AG09309 (cell line): ENCODE measurements around the gene SUGP1.

Source experiments
- DNase-seq: peaks from one replicate; pipeline ENCODE4 v3.0.0-alpha.2; 2010; ENCODE audit warnings: low read depth
- H3K4me3 ChIP-seq: 2 replicates; pipeline ENCODE4 v1.5.1; 2011; ENCODE audit warnings: mild to moderate bottlenecking, low read depth, low read length, moderate library complexity; ENCODE audit not compliant: control insufficient read depth
- CTCF ChIP-seq: IDR thresholded peaks from 2 replicates; pipeline ENCODE4 v1.5.1; 2011; ENCODE audit warnings: mild to moderate bottlenecking, low read depth, low read length, inconsistent platforms; ENCODE audit not compliant: insufficient read depth, control insufficient read depth; ENCODE audit errors: missing control alignments

The SUGP1 gene

GRCh38 chr19:19348266-19348665 is 28.0 kb upstream of the SUGP1 start:
- TF ChIP-seq CTCF = no peak
- no peak overlapping the region for H3K4me3 ChIP-seq
- no peak for DNase-seq

- TF ChIP-seq CTCF = no peak
- no peak for DNase-seq
- no peak overlapping the region for H3K4me3 ChIP-seq
Observed at GRCh38 chr19:19347401-19348110, 27.2 kb upstream of the SUGP1 start.

GRCh38 chr19:19345970-19346369 is 25.7 kb upstream of the SUGP1 start:
- H3K4me3 ChIP-seq = no peak overlapping the region
- no peak for TF ChIP-seq CTCF
- no peak for DNase-seq

- no peak for TF ChIP-seq CTCF
- DNase-seq = no peak
- no peak overlapping the region for H3K4me3 ChIP-seq
Observed at GRCh38 chr19:19345232-19345631, 24.9 kb upstream of the SUGP1 start.

GRCh38 chr19:19343762-19344161 is 23.5 kb upstream of the SUGP1 start:
- no peak for TF ChIP-seq CTCF
- H3K4me3 ChIP-seq = no peak overlapping the region
- DNase-seq = no peak

GRCh38 chr19:19343016-19343362 is 22.7 kb upstream of the SUGP1 start:
- DNase-seq = no peak
- H3K4me3 ChIP-seq = no peak overlapping the region
- TF ChIP-seq CTCF = no peak
